Measurements from ENCODE around the gene NR2C2AP.

The NR2C2AP gene

GRCh38 chr19:19203012-19203856 is at the start of gene NR2C2AP:
Gene NR2C2AP, minus strand, starts transcription at chr19:19203414. Its CDS starts 354 bp downstream, at chr19:19203060.
- no peak for TF ChIP-seq CTCF (IDR thresholded peaks at IDR 0.05; ENCODE audit: borderline replicate concordance, control extremely low read depth, extremely low read depth, insufficient read depth, missing control alignments)
- in situ Hi-C loops (cut with MboI; ENCODE audit: low sequenced_read_pairs, unreplicated experiment): no loop called here
- DNase-seq (ENCODE audit: low spot score): peak; percentile 99

- in situ Hi-C loops (cut with MboI; ENCODE audit: low sequenced_read_pairs, unreplicated experiment): no loop called here
- no peak for TF ChIP-seq CTCF (IDR thresholded peaks at IDR 0.05; ENCODE audit: borderline replicate concordance, control extremely low read depth, extremely low read depth, insufficient read depth, missing control alignments)
- DNase-seq (ENCODE audit: low spot score): no peak
These were observed 47.1 kb upstream of the NR2C2AP start for GRCh38 chr19:19250196-19250801.

GRCh38 chr19:19240476-19240875 is 37.3 kb upstream of the NR2C2AP start:
- no peak for DNase-seq (ENCODE audit: low spot score)
- TF ChIP-seq CTCF (IDR thresholded peaks at IDR 0.05; ENCODE audit: borderline replicate concordance, control extremely low read depth, extremely low read depth, insufficient read depth, missing control alignments): no peak
- in situ Hi-C loops (cut with MboI; ENCODE audit: low sequenced_read_pairs, unreplicated experiment): no loop called here

GRCh38 chr19:19239675-19240074 is 36.5 kb upstream of the NR2C2AP start:
- DNase-seq (ENCODE audit: low spot score): no peak
- TF ChIP-seq CTCF (IDR thresholded peaks at IDR 0.05; ENCODE audit: borderline replicate concordance, control extremely low read depth, extremely low read depth, insufficient read depth, missing control alignments): no peak
- in situ Hi-C loops (cut with MboI; ENCODE audit: low sequenced_read_pairs, unreplicated experiment): no loop called here

- no peak for TF ChIP-seq CTCF (IDR thresholded peaks at IDR 0.05; ENCODE audit: borderline replicate concordance, control extremely low read depth, extremely low read depth, insufficient read depth, missing control alignments)
- DNase-seq (ENCODE audit: low spot score): no peak
- in situ Hi-C loops (cut with MboI; ENCODE audit: low sequenced_read_pairs, unreplicated experiment): no loop called here
These were observed 35.1 kb upstream of the NR2C2AP start for GRCh38 chr19:19238126-19238894.

- TF ChIP-seq CTCF (IDR thresholded peaks at IDR 0.05; ENCODE audit: borderline replicate concordance, control extremely low read depth, extremely low read depth, insufficient read depth, missing control alignments): no peak
- in situ Hi-C loops (cut with MboI; ENCODE audit: low sequenced_read_pairs, unreplicated experiment): no loop called here
- DNase-seq (ENCODE audit: low spot score): no peak
These were observed 33.0 kb upstream of the NR2C2AP start for GRCh38 chr19:19236173-19236572.

Measured in GM13976 (cell line).